GM19463 (cell line): Measurements from ENCODE around the gene SSC5D.

ENCODE experiments used
- ATAC-seq: cut with Tn5 transposase; IDR thresholded peaks from one replicate; pipeline ENCODE4 v1.9.1; 2021; ENCODE audit warnings: mild to moderate bottlenecking, moderate library complexity; ENCODE audit not compliant: unreplicated experiment

The SSC5D gene

DNA sequence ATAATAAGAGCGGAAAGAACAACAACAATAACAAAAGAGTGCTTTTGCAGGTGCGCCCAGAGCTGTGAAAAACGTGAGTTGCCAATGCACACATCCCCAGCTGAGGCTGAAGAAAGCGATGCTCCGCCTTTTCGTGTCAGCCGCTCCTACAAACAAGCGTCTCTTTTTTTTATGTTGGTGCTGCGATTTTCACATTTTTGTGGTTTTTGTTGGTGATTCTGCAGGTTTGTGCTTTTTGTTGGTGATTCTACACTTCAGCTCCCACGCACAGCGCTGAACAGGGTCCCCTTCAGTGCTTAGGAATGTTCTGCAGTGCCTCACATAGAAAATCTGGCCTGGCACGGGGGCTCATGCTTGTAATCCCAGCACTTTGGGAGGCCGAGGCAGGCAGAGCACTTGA lies 64.4 kb downstream of the SSC5D start:
- ATAC-seq = no peak

DNA sequence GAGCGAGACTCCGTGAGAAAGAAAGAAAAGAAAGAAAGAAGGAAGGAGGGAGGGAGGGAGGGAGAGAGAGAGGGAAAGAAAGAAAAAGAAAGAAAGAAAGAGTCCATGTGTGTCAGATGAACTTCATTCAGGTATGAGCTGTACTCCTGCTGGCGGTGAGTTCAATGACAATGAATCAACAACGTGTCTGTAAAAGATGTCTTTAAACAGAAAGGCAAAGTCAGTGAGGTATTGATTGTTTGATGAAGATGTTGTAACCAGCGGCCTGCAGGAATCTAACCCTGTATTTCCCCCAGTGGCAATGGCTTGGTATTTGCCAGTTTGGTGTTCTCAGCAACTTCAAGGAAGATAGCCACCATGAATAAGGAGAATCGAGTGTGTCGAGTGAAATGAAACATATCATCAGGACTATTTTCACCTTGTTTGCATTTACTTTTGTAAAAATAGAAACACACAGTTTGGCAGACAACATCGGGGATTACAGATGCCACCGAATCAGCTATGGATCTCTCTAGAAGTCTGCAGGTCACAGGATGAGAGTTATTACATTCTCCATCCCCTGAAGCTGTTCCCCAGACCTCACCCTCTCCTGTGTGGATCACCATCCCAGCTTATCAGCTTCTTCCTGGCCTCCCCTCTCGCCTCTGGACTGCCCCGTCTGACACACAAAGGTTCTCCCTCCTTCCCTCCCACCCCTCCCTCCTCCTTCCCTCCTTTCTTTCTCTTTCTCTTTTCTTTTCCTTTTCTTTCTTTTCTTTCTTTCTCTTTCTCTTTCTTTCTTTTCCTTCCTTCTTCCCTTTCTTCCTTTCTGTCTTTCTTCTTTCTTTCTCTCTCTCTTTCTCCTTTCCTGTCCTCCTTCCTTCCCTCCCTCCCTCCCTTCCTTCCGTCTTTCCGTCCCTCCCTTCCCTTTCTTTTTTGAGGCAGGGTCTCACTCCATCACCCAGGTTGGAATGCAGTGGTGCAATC lies 65.3 kb downstream of the SSC5D start:
- no peak for ATAC-seq

DNA sequence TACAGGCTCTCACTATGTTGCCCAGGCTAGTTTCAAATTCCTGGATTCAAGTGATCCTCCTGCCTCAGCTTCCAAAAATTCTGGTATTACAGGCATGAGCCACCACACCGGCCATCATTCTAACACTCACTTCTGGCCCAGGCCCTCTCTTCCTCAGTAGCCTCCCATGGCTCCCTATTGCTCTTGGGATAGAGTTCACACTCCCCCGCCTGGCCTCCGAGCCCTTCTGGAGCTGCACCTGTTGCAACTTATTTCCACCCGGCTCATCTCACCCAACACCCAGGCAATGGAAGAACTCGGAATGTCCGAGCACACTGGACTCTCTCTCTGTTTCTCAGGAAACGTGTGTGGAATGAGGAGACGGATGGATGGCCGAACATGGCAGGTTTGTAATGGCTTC lies 66.1 kb downstream of the SSC5D start:
- no peak for ATAC-seq

DNA sequence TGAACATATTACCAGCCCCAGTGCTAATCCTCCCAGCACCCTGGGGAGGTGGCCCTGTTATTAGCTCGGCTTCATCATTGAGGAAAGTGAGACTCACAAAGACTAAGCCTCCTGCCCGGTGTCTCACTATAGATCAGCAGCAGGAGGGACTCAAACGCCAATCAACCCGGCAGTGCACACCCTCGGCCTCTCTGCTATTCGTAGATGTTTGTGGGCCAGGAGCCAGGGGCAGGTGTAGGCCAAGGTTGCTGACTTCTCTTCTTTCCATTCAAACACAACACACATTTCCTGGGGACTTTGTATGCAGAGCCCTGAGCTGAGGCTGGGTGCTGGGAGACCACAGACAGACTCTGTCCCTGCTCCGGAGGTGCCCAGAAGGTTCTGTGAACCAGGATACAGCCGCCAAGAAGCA lies 66.5 kb downstream of the SSC5D start:
- no peak for ATAC-seq

DNA sequence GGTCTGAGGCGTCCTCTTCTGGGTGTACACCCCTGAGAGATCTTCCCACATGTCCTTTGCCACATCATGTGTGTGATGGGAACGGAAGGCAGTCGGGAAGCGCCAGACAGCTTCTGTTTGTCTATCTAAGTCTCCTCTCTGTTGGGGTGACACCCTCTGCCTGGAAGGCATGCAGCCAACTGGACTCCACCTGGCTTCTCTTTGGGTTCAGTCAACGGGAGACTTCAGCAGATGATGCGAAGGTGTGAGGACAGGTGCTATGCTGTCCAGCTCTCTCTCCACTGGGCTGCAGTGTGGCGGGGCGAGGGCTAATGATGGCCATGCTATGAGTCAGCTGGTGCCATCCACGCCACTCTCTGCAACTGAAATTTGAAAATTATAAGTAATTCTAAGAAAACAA lies 71.4 kb downstream of the SSC5D start:
- no peak for ATAC-seq

DNA sequence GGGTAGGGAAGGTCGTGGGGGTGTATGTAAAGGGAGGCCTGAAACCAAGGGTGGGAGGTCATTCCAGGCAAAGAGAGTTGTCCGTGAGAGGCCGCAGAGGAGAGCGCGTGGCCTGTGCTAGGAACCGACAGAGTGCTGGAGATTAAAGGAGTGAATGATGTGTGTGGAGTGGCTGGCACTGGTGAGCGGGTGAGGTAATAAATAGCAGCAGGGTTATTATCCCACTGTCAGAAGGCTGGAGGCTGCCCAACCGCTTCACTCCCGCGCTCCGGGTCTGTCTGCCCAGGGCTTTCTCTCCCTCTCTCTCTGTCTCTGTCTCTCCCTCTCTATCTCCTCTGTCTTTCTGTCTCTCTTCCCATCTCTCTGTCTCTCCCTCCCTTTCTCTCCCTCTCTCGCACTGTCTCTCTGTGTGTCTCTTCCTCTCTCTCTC lies 75.0 kb downstream of the SSC5D start:
- ATAC-seq = no peak

DNA sequence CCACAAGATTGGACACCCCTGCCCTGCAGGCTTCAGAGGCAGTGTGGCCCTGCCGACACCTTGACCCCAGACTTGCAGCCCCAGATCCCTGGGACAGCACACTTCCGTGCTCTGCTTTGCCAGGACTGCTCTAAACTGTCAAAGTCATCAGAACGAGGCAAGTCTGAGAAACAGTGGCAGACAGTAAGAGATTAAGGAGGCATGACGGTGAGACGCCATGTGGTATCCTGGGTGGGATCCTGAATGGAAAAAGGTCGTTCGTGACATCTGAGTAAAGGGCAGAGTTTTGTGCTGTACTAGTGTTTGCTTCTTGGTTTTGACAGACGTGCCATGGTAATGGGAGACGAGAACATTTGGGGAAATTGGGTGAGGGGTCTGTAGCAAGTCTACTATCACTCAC lies 78.6 kb downstream of the SSC5D start:
- ATAC-seq = no peak

DNA sequence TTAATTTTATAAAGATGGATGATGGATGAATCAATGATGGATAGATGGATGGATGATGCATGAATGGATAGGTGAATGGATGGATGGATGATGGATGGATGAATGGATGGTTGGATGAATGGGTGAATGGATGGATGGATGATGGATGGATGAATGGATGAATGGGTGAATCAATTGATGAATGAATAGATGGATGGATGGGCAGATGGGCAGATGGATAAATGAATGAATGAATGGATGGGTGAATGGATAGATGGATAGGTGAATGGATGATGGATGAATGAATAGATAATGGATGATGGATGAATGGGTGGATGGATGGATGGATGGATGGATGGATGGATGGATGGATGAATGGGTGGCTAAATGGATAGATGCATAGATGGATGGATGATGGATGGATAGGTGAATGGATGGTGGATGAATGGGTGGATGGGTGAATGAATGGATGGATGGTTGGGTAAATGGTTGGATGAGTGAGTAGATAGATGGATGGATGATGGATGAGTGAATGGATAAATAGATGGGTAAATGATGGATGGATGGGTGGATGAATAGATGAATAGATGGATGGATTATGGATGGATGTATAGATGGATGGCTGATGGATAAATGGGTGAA lies 79.6 kb downstream of the SSC5D start:
- ATAC-seq = no peak
